Type B pancreatic cell (in vitro differentiated cells): ENCODE results near the gene SMAD9. TPM values are rescaled to one million over a fixed set of nuclear protein-coding genes. Genes with fewer than 3 reads are reported as not detected.

Experiments
- DNase-seq: peaks from one replicate; pipeline ENCODE4 v3.0.0; 2021; ENCODE audit warnings: mixed read lengths; ENCODE audit not compliant: unreplicated experiment; ENCODE audit errors: extremely low spot score
- H3K27ac Mint-ChIP-seq: 2 replicates; pipeline ENCODE4 v1.8.0; 2021; ENCODE audit warnings: mild to moderate bottlenecking, mixed read lengths
- H3K27me3 Mint-ChIP-seq: 2 replicates; pipeline ENCODE4 v1.8.0; 2021; ENCODE audit warnings: mixed read lengths
- H3K36me3 Mint-ChIP-seq: 2 replicates; pipeline ENCODE4 v1.8.0; 2021; ENCODE audit warnings: mixed read lengths
- H3K4me1 Mint-ChIP-seq: one replicate; pipeline ENCODE4 v1.8.0; 2021; ENCODE audit warnings: mixed read lengths; ENCODE audit not compliant: unreplicated experiment
- H3K4me3 Mint-ChIP-seq: 2 replicates; pipeline ENCODE4 v1.8.0; 2021; ENCODE audit warnings: mild to moderate bottlenecking, mixed read lengths
- H3K9me3 Mint-ChIP-seq: 2 replicates; pipeline ENCODE4 v1.8.0; 2021; ENCODE audit warnings: mixed read lengths
- total RNA-seq: library from RNA; stranded (reverse); gene quantifications from 2 replicates; pipeline ENCODE4 v1.2.1, GENCODE V29; 2021; ENCODE audit warnings: low replicate concordance
- TF ChIP-seq, protein P1 (sequence below): fragments of 200-600 bp; sonication (generic); conservative IDR thresholded peaks from 2 replicates; pipeline ENCODE4 v1.5.0; 2021; ENCODE audit warnings: antibody characterized with exemption, mild to moderate bottlenecking

The SMAD9 gene
- total RNA-seq, 1 donor from 2014 or later: 19.7 TPM

GRCh38 chr13:36912369-36912768 is 7.7 kb downstream of the SMAD9 start:
- Mint-ChIP-seq H3K4me3 (no peak overlapping the region), H3K27me3 (peaks cover 8% of the 10 kb centered on the region), H3K9me3 (no peaks in the 10 kb centered on the region), H3K36me3 (no peaks in the 10 kb centered on the region), H3K4me1 (peaks cover 31% of the 10 kb centered on the region), H3K27ac (no peak overlapping the region)
- no peak for DNase-seq
- TF ChIP-seq, protein P1, sequence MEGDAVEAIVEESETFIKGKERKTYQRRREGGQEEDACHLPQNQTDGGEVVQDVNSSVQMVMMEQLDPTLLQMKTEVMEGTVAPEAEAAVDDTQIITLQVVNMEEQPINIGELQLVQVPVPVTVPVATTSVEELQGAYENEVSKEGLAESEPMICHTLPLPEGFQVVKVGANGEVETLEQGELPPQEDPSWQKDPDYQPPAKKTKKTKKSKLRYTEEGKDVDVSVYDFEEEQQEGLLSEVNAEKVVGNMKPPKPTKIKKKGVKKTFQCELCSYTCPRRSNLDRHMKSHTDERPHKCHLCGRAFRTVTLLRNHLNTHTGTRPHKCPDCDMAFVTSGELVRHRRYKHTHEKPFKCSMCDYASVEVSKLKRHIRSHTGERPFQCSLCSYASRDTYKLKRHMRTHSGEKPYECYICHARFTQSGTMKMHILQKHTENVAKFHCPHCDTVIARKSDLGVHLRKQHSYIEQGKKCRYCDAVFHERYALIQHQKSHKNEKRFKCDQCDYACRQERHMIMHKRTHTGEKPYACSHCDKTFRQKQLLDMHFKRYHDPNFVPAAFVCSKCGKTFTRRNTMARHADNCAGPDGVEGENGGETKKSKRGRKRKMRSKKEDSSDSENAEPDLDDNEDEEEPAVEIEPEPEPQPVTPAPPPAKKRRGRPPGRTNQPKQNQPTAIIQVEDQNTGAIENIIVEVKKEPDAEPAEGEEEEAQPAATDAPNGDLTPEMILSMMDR: no peak

DNA sequence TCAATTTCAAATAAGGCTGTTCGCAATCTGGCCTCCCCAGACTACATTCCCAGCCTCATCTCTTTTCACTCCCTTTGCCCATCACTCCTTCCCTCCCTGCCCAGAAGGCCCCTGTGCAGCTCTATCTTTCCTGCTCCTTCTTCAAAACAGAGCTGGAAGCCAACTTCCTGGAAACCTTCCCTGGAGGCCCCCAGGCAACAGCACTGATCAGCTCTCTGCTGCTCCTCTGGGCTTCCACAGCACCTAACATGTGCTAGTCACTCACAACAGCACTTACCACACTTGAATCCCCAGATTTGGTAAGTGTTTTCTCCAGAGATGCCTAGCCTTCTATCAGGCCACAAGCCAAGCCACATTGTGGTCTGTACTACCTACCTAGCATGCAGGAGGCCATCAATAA is 9.5 kb downstream of the SMAD9 start:
- Mint-ChIP-seq H3K4me1 (peaks cover 19% of the 10 kb centered on the region), H3K27ac (no peak overlapping the region), H3K36me3 (no peaks in the 10 kb centered on the region), H3K27me3 (no peaks in the 10 kb centered on the region), H3K9me3 (no peaks in the 10 kb centered on the region), H3K4me3 (no peak overlapping the region)
- no peak for DNase-seq
- TF ChIP-seq, protein P1: no peak

DNA sequence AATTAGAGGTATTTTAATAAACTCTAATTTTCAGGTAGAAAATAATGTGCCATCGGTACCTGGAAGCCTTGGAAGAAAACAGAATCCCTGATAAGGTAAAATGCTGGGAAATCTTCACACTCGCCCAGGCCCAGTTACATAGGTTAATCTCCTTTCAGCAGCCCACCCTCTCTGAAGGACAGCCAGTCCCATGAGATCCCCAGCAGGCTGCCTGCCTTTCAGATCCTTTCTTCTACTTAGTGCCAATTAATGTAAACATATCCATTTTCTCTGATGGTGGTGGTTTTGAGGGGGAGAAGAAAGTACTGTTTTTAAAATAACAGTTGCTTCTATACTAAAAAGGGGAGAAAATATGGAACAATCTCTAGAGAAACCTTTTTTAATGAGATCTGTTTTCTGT is 12.2 kb downstream of the SMAD9 start:
- peaks cover 20% of the 10 kb centered on the region for H3K4me1 Mint-ChIP-seq
- no peaks in the 10 kb centered on the region for H3K36me3 Mint-ChIP-seq
- H3K27ac Mint-ChIP-seq: no peak overlapping the region
- H3K9me3 Mint-ChIP-seq: no peaks in the 10 kb centered on the region
- H3K4me3 Mint-ChIP-seq: no peak overlapping the region
- TF ChIP-seq, protein P1: no peak
- DNase-seq: no peak
- H3K27me3 Mint-ChIP-seq: no peaks in the 10 kb centered on the region

GRCh38 chr13:36907266-36907665 is 12.8 kb downstream of the SMAD9 start:
- no peaks in the 10 kb centered on the region for H3K36me3 Mint-ChIP-seq
- no peaks in the 10 kb centered on the region for H3K27me3 Mint-ChIP-seq

DNA sequence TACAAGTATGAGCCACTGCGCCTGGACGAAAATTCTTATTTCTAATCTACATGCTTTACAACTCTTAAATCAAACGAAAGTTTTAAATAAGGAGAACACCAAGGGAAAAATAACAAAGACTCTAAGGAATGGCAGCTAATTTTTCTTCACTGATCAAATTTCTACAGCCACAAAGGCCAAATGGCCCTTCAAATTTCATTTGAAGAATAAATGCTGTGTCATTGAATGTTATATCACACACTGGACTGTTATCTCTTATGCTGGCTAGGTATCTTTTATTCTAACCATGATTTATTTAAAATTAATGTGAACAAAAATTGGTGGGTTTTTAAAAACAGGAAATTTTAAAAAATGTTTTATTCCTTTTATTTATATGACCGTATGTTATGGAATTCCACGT is 14.1 kb downstream of the SMAD9 start:
- no peak for DNase-seq
- Mint-ChIP-seq H3K4me3 (no peak overlapping the region), H3K27ac (no peak overlapping the region), H3K27me3 (no peaks in the 10 kb centered on the region), H3K36me3 (peaks cover 8% of the 10 kb centered on the region), H3K4me1 (peaks cover 20% of the 10 kb centered on the region), H3K9me3 (peaks cover 6% of the 10 kb centered on the region)
- TF ChIP-seq, protein P1: no peak

More at GRCh38 chr13:36907266-36907665, 12.8 kb downstream of the SMAD9 start:
- no peak for DNase-seq
- Mint-ChIP-seq H3K4me3 (no peak overlapping the region), H3K9me3 (no peaks in the 10 kb centered on the region), H3K27ac (no peak overlapping the region), H3K4me1 (peaks cover 20% of the 10 kb centered on the region)
- TF ChIP-seq, protein P1: no peak
